HUES6 (cell line): Measurements from ENCODE around the gene LMCD1.
"Not testable (repeated sequence)": the region's sequence is repeated elsewhere in the genome, so short reads cannot be mapped to it uniquely, and the experiment has no call there.

Source experiments
- H3K27ac ChIP-seq: 2 replicates; pipeline ENCODE4 v1.7.0; 2013; ENCODE audit warnings: low read depth, mild to moderate bottlenecking, low read length, inconsistent platforms
- H3K27me3 ChIP-seq: 2 replicates; pipeline ENCODE4 v1.6.1; 2013; ENCODE audit warnings: low read length; ENCODE audit not compliant: control insufficient read depth, insufficient read depth
- H3K36me3 ChIP-seq: 2 replicates; pipeline ENCODE4 v1.6.1; 2013; ENCODE audit warnings: low read length; ENCODE audit not compliant: control insufficient read depth, insufficient read depth
- H3K4me1 ChIP-seq: 2 replicates; pipeline ENCODE4 v1.6.1; 2013; ENCODE audit warnings: low read length; ENCODE audit not compliant: control insufficient read depth, insufficient read depth
- H3K4me3 ChIP-seq: 2 replicates; pipeline ENCODE4 v1.5.1; 2013; ENCODE audit warnings: low read depth, low read length
- H3K9ac ChIP-seq: one replicate; pipeline ENCODE4 v1.6.1; 2013; ENCODE audit warnings: mild to moderate bottlenecking, low read length
- H3K9me3 ChIP-seq: 2 replicates; pipeline ENCODE4 v1.6.1; 2013; ENCODE audit warnings: low read depth, low read length; ENCODE audit not compliant: control insufficient read depth, insufficient read depth

LMCD1 gene

GRCh38 chr3:8576436-8576835, 74.8 kb downstream of the LMCD1 start:
- no peak overlapping the region for H3K4me3 ChIP-seq
- H3K36me3 ChIP-seq = no peaks in the 10 kb centered on the region; the same call in 1 of the 2 replicates
- H3K9me3 ChIP-seq = no peaks in the 10 kb centered on the region
- no peak overlapping the region for H3K9ac ChIP-seq
- no peaks in the 10 kb centered on the region for H3K4me1 ChIP-seq
- no peak overlapping the region for H3K27ac ChIP-seq
- H3K27me3 ChIP-seq = no peaks in the 10 kb centered on the region

- no peak overlapping the region for H3K4me3 ChIP-seq
- H3K4me1 ChIP-seq = no peaks in the 10 kb centered on the region
- no peaks in the 10 kb centered on the region for H3K9me3 ChIP-seq
- no peak overlapping the region for H3K27ac ChIP-seq
- no peak overlapping the region for H3K9ac ChIP-seq
- no peaks in the 10 kb centered on the region; the same call in 1 of the 2 replicates for H3K36me3 ChIP-seq
- no peaks in the 10 kb centered on the region for H3K27me3 ChIP-seq
Measured at GRCh38 chr3:8576841-8577571, 75.4 kb downstream of the LMCD1 start.

- no peaks in the 10 kb centered on the region for H3K9me3 ChIP-seq
Measured at GRCh38 chr3:8578282-8578681, 76.7 kb downstream of the LMCD1 start.

GRCh38 chr3:8579096-8579495, 77.5 kb downstream of the LMCD1 start:
- H3K27ac ChIP-seq = no peak overlapping the region
- no peaks in the 10 kb centered on the region for H3K27me3 ChIP-seq
- no peaks in the 10 kb centered on the region for H3K9me3 ChIP-seq
- no peaks in the 10 kb centered on the region; the same call in 1 of the 2 replicates for H3K36me3 ChIP-seq
- no peak overlapping the region for H3K4me3 ChIP-seq
- no peaks in the 10 kb centered on the region for H3K4me1 ChIP-seq
- no peak overlapping the region for H3K9ac ChIP-seq

More at GRCh38 chr3:8578282-8578681, 76.7 kb downstream of the LMCD1 start:
- Histone ChIP-seq H3K27ac (no peak overlapping the region), H3K4me3 (no peak overlapping the region), H3K36me3 (no peaks in the 10 kb centered on the region; the same call in 1 of the 2 replicates), H3K27me3 (no peaks in the 10 kb centered on the region), H3K4me1 (no peaks in the 10 kb centered on the region), H3K9ac (no peak overlapping the region)

- no peak overlapping the region for H3K4me3 ChIP-seq
- H3K9ac ChIP-seq = no peak overlapping the region
- H3K36me3 ChIP-seq = no peaks in the 10 kb centered on the region; the same call in 1 of the 2 replicates
- H3K4me1 ChIP-seq = no peaks in the 10 kb centered on the region
- no peaks in the 10 kb centered on the region for H3K9me3 ChIP-seq
- no peaks in the 10 kb centered on the region for H3K27me3 ChIP-seq
- no peak overlapping the region for H3K27ac ChIP-seq
Measured at GRCh38 chr3:8579943-8580342, 78.3 kb downstream of the LMCD1 start.

GRCh38 chr3:8580434-8580833, 78.8 kb downstream of the LMCD1 start:
- H3K27me3 ChIP-seq, H3K27ac ChIP-seq, H3K4me3 ChIP-seq, H3K4me1 ChIP-seq, H3K36me3 ChIP-seq, H3K9me3 ChIP-seq, H3K9ac ChIP-seq: not testable (repeated sequence)

- Histone ChIP-seq H3K27me3 (no peaks in the 10 kb centered on the region), H3K4me3 (no peak overlapping the region), H3K4me1 (no peaks in the 10 kb centered on the region), H3K27ac (no peak overlapping the region), H3K36me3 (no peaks in the 10 kb centered on the region), H3K9ac (no peak overlapping the region), H3K9me3 (no peaks in the 10 kb centered on the region)
Measured at GRCh38 chr3:8581373-8581772, 79.8 kb downstream of the LMCD1 start.

- no peak overlapping the region for H3K4me3 ChIP-seq
- H3K27me3 ChIP-seq = no peaks in the 10 kb centered on the region
- no peak overlapping the region for H3K9ac ChIP-seq
- no peak overlapping the region for H3K27ac ChIP-seq
- H3K36me3 ChIP-seq = no peaks in the 10 kb centered on the region
- H3K4me1 ChIP-seq = no peaks in the 10 kb centered on the region
- no peaks in the 10 kb centered on the region for H3K9me3 ChIP-seq
Measured at GRCh38 chr3:8581806-8582445, 80.3 kb downstream of the LMCD1 start.

GRCh38 chr3:8584661-8585060, 83.0 kb downstream of the LMCD1 start:
- Histone ChIP-seq H3K36me3 (no peaks in the 10 kb centered on the region), H3K4me1 (no peaks in the 10 kb centered on the region), H3K9ac (no peak overlapping the region), H3K9me3 (no peaks in the 10 kb centered on the region), H3K4me3 (no peak overlapping the region), H3K27me3 (no peaks in the 10 kb centered on the region), H3K27ac (no peak overlapping the region)

- Histone ChIP-seq H3K27me3 (no peaks in the 10 kb centered on the region), H3K27ac (no peak overlapping the region), H3K4me3 (no peak overlapping the region), H3K36me3 (no peaks in the 10 kb centered on the region), H3K9ac (no peak overlapping the region), H3K4me1 (no peaks in the 10 kb centered on the region), H3K9me3 (no peaks in the 10 kb centered on the region)
Measured at GRCh38 chr3:8589880-8590556, 88.4 kb downstream of the LMCD1 start.
